Lung microvascular endothelial cell (primary cell): ENCODE data around the gene NDUFA9. TPM values are rescaled to one million over a fixed set of nuclear protein-coding genes. Genes with fewer than 3 reads are reported as not detected.

Source experiments
- DNase-seq, 2 donors: peaks; one replicate each; pipeline versions ENCODE4 v3.0.0 to v3.0.0-alpha.2; 2010; ENCODE audit warnings: low read depth in 2 of 2
- total RNA-seq: library from RNA; depleted of rRNA; stranded (reverse); fragments of >200 nt; gene quantifications from 2 replicates; pipeline ENCODE4 v1.2.1, GENCODE V29; 2014

NDUFA9 gene
- total RNA-seq, 1 donor from 2014 or later: 51.0 TPM

DNA sequence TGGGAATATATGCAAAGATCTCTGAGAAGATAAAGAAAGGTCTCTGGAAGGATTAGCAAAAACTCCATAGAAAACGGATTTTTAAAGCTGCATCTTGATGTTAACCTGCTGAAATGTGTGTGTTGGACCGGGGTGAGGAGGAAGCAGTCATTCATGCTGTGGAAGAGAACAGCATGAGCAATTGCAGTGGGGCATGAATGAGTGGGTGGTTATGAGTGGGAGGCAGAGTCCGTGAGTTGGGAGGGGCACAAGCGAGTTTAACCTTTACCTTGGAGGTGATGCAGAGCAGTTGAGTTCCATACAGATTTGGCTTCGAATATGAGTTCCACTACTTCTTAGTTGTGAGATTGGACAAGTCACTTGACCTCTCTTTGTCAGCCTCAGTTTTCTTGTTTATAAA lies 41.8 kb downstream of the NDUFA9 start:
- no peak for DNase-seq

Other genes starting within 250 kb of the NDUFA9 start
- gene FGF6, start 203.3 kb upstream of the NDUFA9 start, total RNA-seq: not detected in 2 replicates
- 2.4 and 7.6 TPM in 2 replicates for gene RAD51AP1, start 110.2 kb upstream of the NDUFA9 start, total RNA-seq
- gene DYRK4, start 86.9 kb upstream of the NDUFA9 start, total RNA-seq: 47.1 and 47.8 TPM in 2 replicates
- 0.20 and 1.3 TPM in 2 replicates for gene AKAP3, start 63 bp upstream of the NDUFA9 start, total RNA-seq
- gene GALNT8, start 71.3 kb downstream of the NDUFA9 start, total RNA-seq: under 0.01 and 0.20 TPM in 2 replicates